ENCODE measurements around the gene KDM4C.

KDM4C gene

GRCh38 chr9:7153134-7153533, 395.4 kb downstream of the KDM4C start:
- H3K36me3 ChIP-seq (ENCODE audit: insufficient read depth, low read length): no peaks in the 10 kb centered on the region

GRCh38 chr9:7153566-7153965, 395.8 kb downstream of the KDM4C start:
- Histone ChIP-seq H3K36me3 (ENCODE audit: insufficient read depth, low read length) (no peaks in the 10 kb centered on the region), H3K9me3 (ENCODE audit: low read depth, low read length) (no peaks in the 10 kb centered on the region), H3K27ac (no peak overlapping the region), H3K4me3 (no peak overlapping the region), H3K9ac (ENCODE audit: insufficient read length) (no peak overlapping the region)
- TF ChIP-seq EZH2 (IDR thresholded peaks at IDR 0.05): no peak
- TF ChIP-seq FOXP2 (optimal IDR thresholded peaks at IDR 0.05; ENCODE audit: control extremely low read depth, extremely low read length, insufficient read depth): no peak
- TF ChIP-seq POLR2AphosphoS5 (IDR thresholded peaks at IDR 0.05; ENCODE audit: borderline replicate concordance, low read depth, low read length): no peak
- DNase-seq (ENCODE audit: low read depth, low spot score): no peak

More at GRCh38 chr9:7153134-7153533, 395.4 kb downstream of the KDM4C start:
- H3K27ac ChIP-seq: no peak overlapping the region
- TF ChIP-seq POLR2AphosphoS5 (IDR thresholded peaks at IDR 0.05; ENCODE audit: borderline replicate concordance, low read depth, low read length) (no peak), FOXP2 (optimal IDR thresholded peaks at IDR 0.05; ENCODE audit: control extremely low read depth, extremely low read length, insufficient read depth) (no peak), EZH2 (IDR thresholded peaks at IDR 0.05) (no peak)
- H3K9me3 ChIP-seq (ENCODE audit: low read depth, low read length): no peaks in the 10 kb centered on the region
- H3K9ac ChIP-seq (ENCODE audit: insufficient read length): no peak overlapping the region
- H3K4me3 ChIP-seq: no peak overlapping the region
- DNase-seq (ENCODE audit: low read depth, low spot score): no peak

GRCh38 chr9:7154003-7154619, 396.3 kb downstream of the KDM4C start:
- Histone ChIP-seq H3K36me3 (ENCODE audit: insufficient read depth, low read length) (no peaks in the 10 kb centered on the region), H3K27ac (no peak overlapping the region), H3K9me3 (ENCODE audit: low read depth, low read length) (no peaks in the 10 kb centered on the region), H3K4me3 (no peak overlapping the region), H3K9ac (ENCODE audit: insufficient read length) (no peak overlapping the region)
- TF ChIP-seq EZH2 (IDR thresholded peaks at IDR 0.05) (no peak), FOXP2 (optimal IDR thresholded peaks at IDR 0.05; ENCODE audit: control extremely low read depth, extremely low read length, insufficient read depth) (no peak), POLR2AphosphoS5 (IDR thresholded peaks at IDR 0.05; ENCODE audit: borderline replicate concordance, low read depth, low read length) (no peak)
- DNase-seq (ENCODE audit: low read depth, low spot score): no peak

- Histone ChIP-seq H3K36me3 (ENCODE audit: insufficient read depth, low read length) (no peaks in the 10 kb centered on the region), H3K4me3 (no peak overlapping the region), H3K27ac (no peak overlapping the region), H3K9ac (ENCODE audit: insufficient read length) (no peak overlapping the region), H3K9me3 (ENCODE audit: low read depth, low read length) (no peaks in the 10 kb centered on the region)
- TF ChIP-seq POLR2AphosphoS5 (IDR thresholded peaks at IDR 0.05; ENCODE audit: borderline replicate concordance, low read depth, low read length) (no peak), FOXP2 (optimal IDR thresholded peaks at IDR 0.05; ENCODE audit: control extremely low read depth, extremely low read length, insufficient read depth) (no peak), EZH2 (IDR thresholded peaks at IDR 0.05) (no peak)
- DNase-seq (ENCODE audit: low read depth, low spot score): no peak
Measured at GRCh38 chr9:7154650-7155049, 396.9 kb downstream of the KDM4C start.

- TF ChIP-seq POLR2AphosphoS5 (IDR thresholded peaks at IDR 0.05; ENCODE audit: borderline replicate concordance, low read depth, low read length) (no peak), EZH2 (IDR thresholded peaks at IDR 0.05) (no peak), FOXP2 (optimal IDR thresholded peaks at IDR 0.05; ENCODE audit: control extremely low read depth, extremely low read length, insufficient read depth) (no peak)
- H3K4me3 ChIP-seq: no peak overlapping the region
- H3K27ac ChIP-seq: no peak overlapping the region
- no peak overlapping the region for H3K9ac ChIP-seq (ENCODE audit: insufficient read length)
- no peak for DNase-seq (ENCODE audit: low read depth, low spot score)
- H3K36me3 ChIP-seq (ENCODE audit: insufficient read depth, low read length): no peaks in the 10 kb centered on the region
- no peaks in the 10 kb centered on the region for H3K9me3 ChIP-seq (ENCODE audit: low read depth, low read length)
Measured at GRCh38 chr9:7161469-7161868, 403.7 kb downstream of the KDM4C start.

GRCh38 chr9:7163932-7164331, 406.2 kb downstream of the KDM4C start:
- Histone ChIP-seq H3K9ac (ENCODE audit: insufficient read length) (no peak overlapping the region), H3K36me3 (ENCODE audit: insufficient read depth, low read length) (no peaks in the 10 kb centered on the region)
- no peak for DNase-seq (ENCODE audit: low read depth, low spot score)

GRCh38 chr9:7164440-7165330, 406.9 kb downstream of the KDM4C start:
- H3K36me3 ChIP-seq (ENCODE audit: insufficient read depth, low read length): no peaks in the 10 kb centered on the region
- no peak overlapping the region for H3K9ac ChIP-seq (ENCODE audit: insufficient read length)
- H3K9me3 ChIP-seq (ENCODE audit: low read depth, low read length): no peaks in the 10 kb centered on the region
- no peak overlapping the region for H3K27ac ChIP-seq
- no peak overlapping the region for H3K4me3 ChIP-seq
- no peak for TF ChIP-seq EZH2 (IDR thresholded peaks at IDR 0.05)
- TF ChIP-seq FOXP2 (optimal IDR thresholded peaks at IDR 0.05; ENCODE audit: control extremely low read depth, extremely low read length, insufficient read depth): no peak
- no peak for TF ChIP-seq POLR2AphosphoS5 (IDR thresholded peaks at IDR 0.05; ENCODE audit: borderline replicate concordance, low read depth, low read length)
- no peak for DNase-seq (ENCODE audit: low read depth, low spot score)

More at GRCh38 chr9:7163932-7164331, 406.2 kb downstream of the KDM4C start:
- Histone ChIP-seq H3K27ac (no peak overlapping the region), H3K4me3 (no peak overlapping the region), H3K9me3 (ENCODE audit: low read depth, low read length) (no peaks in the 10 kb centered on the region)
- no peak for TF ChIP-seq FOXP2 (optimal IDR thresholded peaks at IDR 0.05; ENCODE audit: control extremely low read depth, extremely low read length, insufficient read depth)
- TF ChIP-seq EZH2 (IDR thresholded peaks at IDR 0.05): no peak
- TF ChIP-seq POLR2AphosphoS5 (IDR thresholded peaks at IDR 0.05; ENCODE audit: borderline replicate concordance, low read depth, low read length): no peak

- Histone ChIP-seq H3K9me3 (ENCODE audit: low read depth, low read length) (no peaks in the 10 kb centered on the region), H3K4me3 (no peak overlapping the region), H3K36me3 (ENCODE audit: insufficient read depth, low read length) (no peaks in the 10 kb centered on the region), H3K27ac (no peak overlapping the region), H3K9ac (ENCODE audit: insufficient read length) (no peak overlapping the region)
- DNase-seq (ENCODE audit: low read depth, low spot score): no peak
- no peak for TF ChIP-seq FOXP2 (optimal IDR thresholded peaks at IDR 0.05; ENCODE audit: control extremely low read depth, extremely low read length, insufficient read depth)
- TF ChIP-seq POLR2AphosphoS5 (IDR thresholded peaks at IDR 0.05; ENCODE audit: borderline replicate concordance, low read depth, low read length): no peak
- no peak for TF ChIP-seq EZH2 (IDR thresholded peaks at IDR 0.05)
Measured at GRCh38 chr9:7165331-7165975, 407.7 kb downstream of the KDM4C start.

Measured in SK-N-MC (cell line).